Measurements from ENCODE around the gene B4GALNT1.
"Not testable (repeated sequence)": the region's sequence is repeated elsewhere in the genome, so short reads cannot be mapped to it uniquely, and the experiment has no call there.

The B4GALNT1 gene

GRCh38 chr12:57609781-57610553 lies 23.0 kb downstream of the B4GALNT1 start:
- DNase-seq (ENCODE audit: low read depth in 1 of 2, low spot score in 1 of 2), result no peak

GRCh38 chr12:57609101-57609780 lies 23.8 kb downstream of the B4GALNT1 start:
- DNase-seq (ENCODE audit: low read depth in 1 of 2, low spot score in 1 of 2), result no peak

- DNase-seq (ENCODE audit: low read depth in 1 of 2, low spot score in 1 of 2), result no peak
Observed at GRCh38 chr12:57607958-57608663, 24.9 kb downstream of the B4GALNT1 start.

GRCh38 chr12:57606821-57607220 lies 26.2 kb downstream of the B4GALNT1 start:
- no peak for DNase-seq (ENCODE audit: low read depth in 1 of 2, low spot score in 1 of 2)

GRCh38 chr12:57606399-57606798 lies 26.6 kb downstream of the B4GALNT1 start:
- DNase-seq (ENCODE audit: low read depth in 1 of 2, low spot score in 1 of 2), result no peak

GRCh38 chr12:57605811-57606311 lies 27.1 kb downstream of the B4GALNT1 start:
- no peak for DNase-seq (ENCODE audit: low read depth in 1 of 2, low spot score in 1 of 2)

GRCh38 chr12:57604992-57605810 lies 27.8 kb downstream of the B4GALNT1 start:
- DNase-seq (ENCODE audit: low read depth in 1 of 2, low spot score in 1 of 2), result no peak

GRCh38 chr12:57604454-57604991 lies 28.5 kb downstream of the B4GALNT1 start, which contains the start of gene DTX3:
Gene DTX3, plus strand, starts transcription at chr12:57604824. Its CDS starts 1,694 bp downstream, at chr12:57606518.
- no peak for DNase-seq (ENCODE audit: low read depth in 1 of 2, low spot score in 1 of 2)

GRCh38 chr12:57603815-57604453 lies 29.1 kb downstream of the B4GALNT1 start:
- no peak for DNase-seq (ENCODE audit: low read depth in 1 of 2, low spot score in 1 of 2)

GRCh38 chr12:57603324-57603723 lies 29.7 kb downstream of the B4GALNT1 start:
- DNase-seq (ENCODE audit: low read depth in 1 of 2, low spot score in 1 of 2), result no peak

GRCh38 chr12:57602544-57602943 lies 30.5 kb downstream of the B4GALNT1 start:
- no peak for DNase-seq (ENCODE audit: low read depth in 1 of 2, low spot score in 1 of 2)

GRCh38 chr12:57600395-57600794 lies 32.6 kb downstream of the B4GALNT1 start:
- DNase-seq (ENCODE audit: low read depth in 1 of 2, low spot score in 1 of 2), result no peak

- no peak for DNase-seq (ENCODE audit: low read depth in 1 of 2, low spot score in 1 of 2)
Observed at GRCh38 chr12:57593187-57593586, 39.8 kb downstream of the B4GALNT1 start.

- DNase-seq (ENCODE audit: low read depth in 1 of 2, low spot score in 1 of 2), result no peak
Observed at GRCh38 chr12:57592551-57593165, 40.3 kb downstream of the B4GALNT1 start.

GRCh38 chr12:57591782-57592325 lies 41.1 kb downstream of the B4GALNT1 start:
- DNase-seq (ENCODE audit: low read depth in 1 of 2, low spot score in 1 of 2), result no peak

- peak; percentile 64 for DNase-seq (ENCODE audit: low read depth in 1 of 2, low spot score in 1 of 2)
Observed at GRCh38 chr12:57590864-57591781, 41.9 kb downstream of the B4GALNT1 start, which contains the start of gene PIP4K2C. Gene PIP4K2C, plus strand, starts transcription at chr12:57591192. Its CDS starts 98 bp downstream, at chr12:57591290.

GRCh38 chr12:57590479-57590863 lies 42.5 kb downstream of the B4GALNT1 start:
- no peak for DNase-seq (ENCODE audit: low read depth in 1 of 2, low spot score in 1 of 2)

- not testable (repeated sequence) for DNase-seq (ENCODE audit: low read depth in 1 of 2, low spot score in 1 of 2)
Observed at GRCh38 chr12:57588951-57589610, 43.9 kb downstream of the B4GALNT1 start.
